DMS53 treated with DMSO at 0.1 percent for 48 hours (cell line): ENCODE results near the gene DSTYK.

Experiments
- DNase-seq: peaks from one replicate; lab custom pipeline; 2025; ENCODE audit not compliant: unreplicated experiment; lab: John Stamatoyannopoulos, UW

DSTYK gene

GRCh38 chr1:205225901-205226765 is 14.6 kb upstream of the DSTYK start:
- DNase-seq = no peak

- DNase-seq = no peak
Measured at GRCh38 chr1:205224736-205225135, 13.2 kb upstream of the DSTYK start.

- no peak for DNase-seq
Measured at GRCh38 chr1:205220421-205220820, 8.9 kb upstream of the DSTYK start.

GRCh38 chr1:205217418-205217817 is 5.9 kb upstream of the DSTYK start:
- DNase-seq = no peak

GRCh38 chr1:205216588-205216987 is 5.1 kb upstream of the DSTYK start:
- no peak for DNase-seq

GRCh38 chr1:205214756-205215155 is 3.3 kb upstream of the DSTYK start:
- no peak for DNase-seq

- peak; percentile 20 for DNase-seq
Measured at GRCh38 chr1:205211839-205212536, 486 bp upstream of the DSTYK start.

- no peak for DNase-seq
Measured at GRCh38 chr1:205210756-205211168, 740 bp downstream of the DSTYK start.

GRCh38 chr1:205208811-205209210 is 2.7 kb downstream of the DSTYK start:
- no peak for DNase-seq

GRCh38 chr1:205205055-205205454 is 6.4 kb downstream of the DSTYK start:
- DNase-seq = no peak

GRCh38 chr1:205204552-205204951 is 7.0 kb downstream of the DSTYK start:
- DNase-seq = no peak

- DNase-seq = no peak
Measured at GRCh38 chr1:205199931-205200299, 11.6 kb downstream of the DSTYK start.

- no peak for DNase-seq
Measured at GRCh38 chr1:205199090-205199930, 12.2 kb downstream of the DSTYK start.

GRCh38 chr1:205192287-205192686 is 19.2 kb downstream of the DSTYK start:
- DNase-seq = no peak

GRCh38 chr1:205191622-205192021 is 19.9 kb downstream of the DSTYK start:
- DNase-seq = no peak

- DNase-seq = no peak
Measured at GRCh38 chr1:205190845-205191577, 20.5 kb downstream of the DSTYK start.

- no peak for DNase-seq
Measured at GRCh38 chr1:205189131-205189530, 22.4 kb downstream of the DSTYK start.

GRCh38 chr1:205188596-205188995 is 22.9 kb downstream of the DSTYK start:
- no peak for DNase-seq

GRCh38 chr1:205188098-205188497 is 23.4 kb downstream of the DSTYK start:
- DNase-seq = no peak

GRCh38 chr1:205187420-205187819 is 24.1 kb downstream of the DSTYK start:
- no peak for DNase-seq

GRCh38 chr1:205186191-205186590 is 25.3 kb downstream of the DSTYK start:
- no peak for DNase-seq
